Prostate gland (tissue), 2 donors: ENCODE measurements around the gene CYSRT1.

Experiments
- CTCF ChIP-seq, 4 experiments: fragments of 200-600 bp in 2 of 4; fragments of 450-650 bp in 2 of 4; sonication (generic) in 2 of 4; IDR thresholded peaks; 1 replicate in 3 of 4; 2 replicates in 1 of 4; pipeline ENCODE4 v1.5.1; 2016 to 2019; ENCODE audit warnings: antibody characterized with exemption in 4 of 4, mild to moderate bottlenecking in 2 of 4, moderate library complexity in 2 of 4
- POLR2A ChIP-seq: fragments of 450-650 bp; IDR thresholded peaks from one replicate; pipeline ENCODE4 v1.6.1; 2016; ENCODE audit warnings: antibody characterized with exemption, mild to moderate bottlenecking
- POLR2AphosphoS5 ChIP-seq: sonication (generic); formaldehyde crosslinking; IDR thresholded peaks from one replicate; pipeline ENCODE4 v1.6.1; 2017; ENCODE audit warnings: antibody characterized with exemption

GRCh38 chr9:137230705-137231371 lies 5.9 kb downstream of the CYSRT1 start, which contains the start of gene SLC34A3:
- no peak for TF ChIP-seq POLR2A
- no peak for TF ChIP-seq CTCF (IDR thresholded peaks at IDR 0.05)
- no peak for TF ChIP-seq POLR2AphosphoS5
